GM21381 (cell line): Measurements from ENCODE around the gene PTPN4.
"Not testable (repeated sequence)": the region's sequence is repeated elsewhere in the genome, so short reads cannot be mapped to it uniquely, and the experiment has no call there.

Experiments used
- ATAC-seq: cut with Tn5 transposase; IDR thresholded peaks from one replicate; pipeline ENCODE4 v1.9.1; 2021; ENCODE audit warnings: mild to moderate bottlenecking, moderate library complexity; ENCODE audit not compliant: unreplicated experiment

Gene PTPN4

DNA sequence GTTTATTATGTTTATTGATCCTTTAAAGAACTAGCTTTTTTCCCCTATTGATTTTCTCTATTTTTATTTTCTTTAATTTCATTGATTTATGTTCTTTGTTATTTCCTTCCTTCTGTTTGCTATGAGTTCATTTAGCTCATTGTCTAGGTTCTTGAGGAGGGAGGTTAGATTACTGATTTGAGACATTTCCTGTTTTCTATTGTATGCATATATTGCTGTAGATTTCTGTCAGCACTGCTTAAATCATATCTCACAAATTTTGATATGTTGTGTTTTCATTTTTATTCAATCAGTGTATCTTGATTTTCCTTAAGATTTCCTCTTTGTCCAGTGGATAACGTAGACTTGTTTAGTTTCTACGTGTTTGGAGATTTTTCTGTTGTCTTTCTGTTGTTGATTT, 43.4 kb downstream of the PTPN4 start:
- ATAC-seq, result no peak

DNA sequence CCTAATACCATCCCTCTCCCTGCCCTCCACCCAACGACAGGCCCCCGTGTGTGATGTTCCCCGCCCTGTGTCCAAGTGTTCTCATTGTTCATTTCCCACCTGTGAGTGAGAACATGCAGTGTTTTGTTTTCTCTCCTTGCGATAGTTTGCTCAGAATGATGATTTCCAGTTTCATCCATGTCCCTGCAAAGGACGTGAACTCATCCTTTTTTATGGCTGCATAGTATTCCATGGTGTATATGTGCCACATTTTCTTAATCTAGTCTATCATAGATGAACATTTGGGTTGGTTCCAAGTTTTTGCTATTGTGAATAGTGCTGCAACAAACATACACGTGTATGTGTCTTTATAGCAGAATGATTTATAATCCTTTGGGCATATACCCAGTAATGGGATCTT, 44.7 kb downstream of the PTPN4 start:
- ATAC-seq, result not testable (repeated sequence)

DNA sequence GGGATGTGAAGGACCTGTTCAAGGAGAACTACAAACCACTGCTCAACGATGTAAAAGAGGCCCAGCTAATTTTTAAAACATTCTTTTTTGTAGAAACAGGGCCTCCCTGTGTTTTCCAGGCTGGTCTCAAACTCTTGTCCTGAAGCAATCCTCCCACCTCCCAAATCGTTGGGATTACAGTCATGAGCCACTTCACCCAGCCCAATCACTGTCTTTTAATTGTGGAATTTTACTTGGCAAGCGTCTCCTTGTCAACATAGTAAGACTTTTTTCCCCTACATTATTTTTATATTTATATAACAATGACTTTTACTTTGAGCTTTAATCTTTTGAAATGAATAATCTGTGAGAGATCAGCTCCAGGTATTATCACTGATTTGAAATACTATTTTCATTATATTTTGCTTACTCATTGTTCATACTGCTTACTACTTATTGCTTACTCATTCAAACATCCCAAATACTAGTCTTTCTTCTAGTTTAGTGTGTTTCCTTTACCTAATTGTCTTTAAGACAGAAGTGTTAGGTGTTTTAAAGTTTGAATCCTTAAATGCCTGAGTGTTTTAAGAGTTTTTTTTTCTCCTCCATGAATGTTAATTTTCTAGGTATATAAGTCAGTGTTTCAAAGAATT, 48.9 kb downstream of the PTPN4 start:
- no peak for ATAC-seq

DNA sequence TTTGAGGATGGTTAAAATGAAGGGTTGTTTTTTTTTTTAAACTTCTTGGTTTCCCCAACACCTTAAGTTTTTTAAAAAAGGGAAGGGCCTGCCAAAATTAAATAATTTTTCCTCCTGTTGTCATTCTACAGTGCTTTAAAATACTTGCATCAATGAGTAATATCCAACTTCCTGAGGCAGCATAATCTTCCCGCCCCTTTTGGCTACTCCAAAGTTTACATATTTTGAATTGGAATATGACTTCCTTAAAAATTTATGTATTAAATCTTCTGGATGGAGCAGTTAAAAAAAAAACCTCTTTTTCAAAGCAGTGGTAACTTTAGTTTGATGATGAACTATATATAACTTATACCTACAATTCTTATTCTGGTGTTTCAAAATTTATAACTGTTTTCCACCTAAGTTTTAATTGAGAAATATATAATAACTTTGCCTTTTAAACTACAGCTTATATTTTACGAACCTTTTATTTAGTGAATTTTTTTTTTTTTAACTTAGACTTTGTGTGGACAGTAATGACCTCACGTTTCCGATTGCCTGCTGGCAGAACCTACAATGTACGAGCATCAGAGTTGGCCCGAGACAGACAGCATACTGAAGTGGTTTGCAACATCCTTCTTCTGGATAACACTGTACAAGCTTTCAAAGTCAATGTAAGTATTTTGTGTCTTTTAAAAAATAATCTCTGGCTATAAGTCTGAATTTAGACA, 49.8 kb downstream of the PTPN4 start:
- no peak for ATAC-seq

DNA sequence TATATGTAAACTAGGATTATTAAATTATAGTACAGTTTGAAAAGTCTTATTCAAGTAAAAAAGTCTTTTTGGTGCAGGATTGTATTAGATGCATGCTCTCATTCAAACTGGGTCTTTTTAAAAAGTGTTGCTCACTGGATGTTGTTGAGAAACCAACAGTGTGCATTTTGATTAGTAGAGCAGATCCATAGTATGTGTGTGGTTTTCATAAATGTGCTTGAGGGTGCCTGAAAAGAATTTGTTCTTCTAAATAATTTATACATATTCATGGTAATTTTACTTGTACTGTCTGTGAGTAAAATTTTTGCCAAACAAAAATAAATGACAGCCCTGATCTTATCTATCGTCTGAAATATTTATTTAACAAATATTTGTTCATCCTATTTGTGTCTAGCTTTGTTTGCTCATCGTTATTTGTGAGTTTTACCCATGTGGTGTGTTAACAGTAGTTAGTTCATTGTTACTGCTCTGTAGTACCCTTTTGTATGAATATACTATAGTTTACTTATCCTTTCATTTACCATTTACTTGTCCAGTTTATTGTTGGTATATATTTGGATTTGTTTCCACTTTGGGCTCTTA, 50.4 kb downstream of the PTPN4 start:
- ATAC-seq, result no peak

DNA sequence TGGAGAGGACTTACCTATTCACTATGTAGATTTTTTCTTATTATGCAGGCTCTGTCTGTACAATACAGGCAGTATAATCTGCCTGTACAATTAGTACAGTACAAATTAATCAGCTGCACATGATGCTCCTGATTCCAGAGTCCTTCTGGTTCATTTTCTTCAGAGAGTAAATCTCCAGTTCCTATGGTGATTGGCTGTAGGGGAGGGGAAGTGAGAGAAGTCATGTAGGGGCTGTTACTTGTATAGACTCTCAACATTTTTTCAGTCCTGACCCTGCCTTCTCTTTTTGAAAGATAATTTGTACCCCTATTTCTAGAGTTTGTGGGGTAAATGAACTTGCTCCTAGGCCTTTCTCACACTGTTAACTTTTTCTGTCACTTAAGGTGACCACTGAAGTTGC, 54.5 kb downstream of the PTPN4 start:
- ATAC-seq, result no peak

DNA sequence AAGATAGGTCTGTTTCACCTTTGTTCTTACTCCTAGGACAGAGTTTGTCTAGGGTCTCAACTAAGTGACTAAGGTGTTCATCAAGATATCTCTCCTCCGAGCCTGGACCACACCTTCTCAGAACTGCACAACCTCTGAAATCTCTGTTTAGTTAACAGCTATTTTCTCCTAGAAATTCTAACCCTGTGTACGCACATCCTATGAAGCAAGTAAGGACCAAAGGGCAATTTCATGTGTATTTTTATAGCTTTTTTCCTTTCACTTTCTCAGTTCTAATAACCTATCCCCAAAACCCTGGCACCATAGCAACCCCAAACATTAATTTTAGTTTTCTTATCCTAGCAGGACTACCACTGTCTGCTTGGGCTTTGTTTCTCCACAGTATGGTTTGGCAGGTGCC, 59.1 kb downstream of the PTPN4 start:
- ATAC-seq, result no peak

DNA sequence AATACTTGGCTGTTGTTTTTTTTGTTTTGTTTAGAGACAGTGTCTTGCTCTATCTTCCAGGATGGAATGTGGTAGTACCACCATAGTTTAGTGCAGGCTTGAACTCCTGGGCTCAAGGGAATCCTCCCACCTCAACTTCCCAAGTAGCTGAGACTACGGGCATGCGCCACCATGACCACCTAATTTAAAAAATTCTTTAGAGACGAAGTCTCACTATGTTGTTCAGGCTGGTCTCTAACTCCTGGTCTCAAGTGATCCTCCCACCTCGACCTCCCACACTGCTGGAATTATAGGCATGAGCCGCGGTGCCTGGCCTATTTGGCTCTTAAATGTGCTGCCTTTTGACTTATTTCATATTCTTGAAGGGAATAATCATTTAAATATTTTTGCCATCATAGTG, 60.1 kb downstream of the PTPN4 start:
- ATAC-seq, result no peak

DNA sequence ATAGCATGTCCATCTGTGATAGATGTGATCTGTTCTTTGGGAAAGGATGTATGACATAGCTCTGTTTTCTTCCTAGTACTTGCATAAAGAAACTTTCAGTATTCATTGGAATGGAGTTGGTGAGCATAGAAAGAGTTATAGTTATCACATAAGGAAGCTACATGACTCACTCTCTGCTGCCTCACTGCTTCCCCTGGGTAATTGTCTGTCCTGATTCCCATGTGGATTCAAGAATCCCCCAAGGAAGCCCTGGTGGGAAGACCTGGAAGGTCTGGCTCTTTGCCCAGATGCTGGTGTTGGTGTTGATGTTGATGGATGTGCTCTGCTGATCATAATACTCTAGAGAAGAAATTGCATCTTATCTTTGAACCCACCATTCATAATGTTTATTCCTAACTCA, 60.6 kb downstream of the PTPN4 start:
- no peak for ATAC-seq

DNA sequence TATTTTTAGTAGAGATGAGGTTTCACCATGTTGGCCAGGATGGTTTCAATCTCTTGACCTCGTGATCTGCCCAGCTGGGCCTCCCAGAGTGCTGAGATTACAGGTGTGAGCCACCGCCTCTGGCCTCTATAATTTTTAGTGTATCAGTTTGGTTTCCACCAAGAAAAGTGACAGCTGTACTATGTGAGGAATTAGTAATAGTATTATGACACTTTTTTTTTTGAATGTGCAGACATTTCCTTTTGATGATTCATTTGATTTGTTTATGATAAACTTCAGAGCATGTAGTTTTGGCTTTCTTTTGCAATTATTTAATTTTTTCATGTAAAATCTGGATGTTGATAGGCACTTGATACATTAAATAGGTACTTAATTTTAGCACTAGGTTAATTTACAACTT, 61.5 kb downstream of the PTPN4 start:
- no peak for ATAC-seq

DNA sequence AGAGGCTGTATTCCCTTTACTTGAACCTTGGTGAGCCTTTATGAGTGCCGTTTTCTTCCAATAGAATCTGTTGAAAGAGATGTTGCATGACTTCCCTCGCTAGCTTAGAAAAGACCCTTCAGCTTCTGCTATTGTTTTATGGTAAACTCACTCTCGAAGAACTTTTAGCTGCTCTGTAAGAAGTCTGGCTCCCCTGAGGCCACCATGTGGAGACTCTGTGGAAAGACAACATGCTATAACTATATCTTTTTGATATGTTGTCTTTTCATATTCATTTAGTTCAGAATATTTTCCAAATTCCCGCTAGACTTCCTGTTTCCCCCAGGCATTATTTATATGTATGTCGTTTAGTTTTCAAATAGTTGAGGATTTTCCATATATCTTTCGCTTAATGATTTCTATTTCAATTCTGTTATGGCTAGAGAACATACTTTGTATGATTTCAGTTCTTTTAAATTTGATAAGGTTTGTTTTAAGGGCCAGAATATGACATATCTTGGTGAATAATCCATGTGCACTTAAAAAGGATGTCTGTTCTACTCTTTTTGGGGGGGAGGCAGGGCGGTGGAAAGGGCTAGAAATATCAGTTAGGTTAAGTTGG, 64.1 kb downstream of the PTPN4 start:
- ATAC-seq, result no peak

DNA sequence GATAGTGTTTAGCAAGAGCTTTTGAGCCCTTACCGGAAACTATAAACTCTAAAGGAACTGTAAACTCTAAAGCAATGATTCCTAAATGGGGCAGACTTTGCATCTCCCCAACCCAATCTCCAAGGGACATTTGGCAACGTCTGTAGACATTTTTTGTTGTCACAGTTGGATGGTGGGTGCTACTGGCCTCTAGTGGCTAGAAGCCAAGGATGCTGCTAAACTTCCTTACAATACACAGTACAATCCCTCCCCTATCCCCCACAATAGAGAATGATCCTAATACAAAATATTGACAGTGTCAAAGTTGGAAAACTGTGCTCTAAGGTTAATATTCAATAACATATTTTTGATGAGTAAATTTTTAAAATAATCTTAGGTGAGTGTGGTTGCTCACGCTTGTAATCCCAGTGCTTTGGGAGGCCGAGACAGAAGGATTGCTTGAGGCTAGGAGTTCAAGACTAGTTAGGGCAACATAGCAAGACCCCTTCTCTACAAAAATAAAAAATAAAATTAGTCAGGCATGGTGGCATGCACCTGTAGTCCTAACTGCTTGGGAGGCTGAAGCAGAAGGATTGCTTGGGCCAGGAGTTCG, 66.7 kb downstream of the PTPN4 start:
- ATAC-seq, result no peak

DNA sequence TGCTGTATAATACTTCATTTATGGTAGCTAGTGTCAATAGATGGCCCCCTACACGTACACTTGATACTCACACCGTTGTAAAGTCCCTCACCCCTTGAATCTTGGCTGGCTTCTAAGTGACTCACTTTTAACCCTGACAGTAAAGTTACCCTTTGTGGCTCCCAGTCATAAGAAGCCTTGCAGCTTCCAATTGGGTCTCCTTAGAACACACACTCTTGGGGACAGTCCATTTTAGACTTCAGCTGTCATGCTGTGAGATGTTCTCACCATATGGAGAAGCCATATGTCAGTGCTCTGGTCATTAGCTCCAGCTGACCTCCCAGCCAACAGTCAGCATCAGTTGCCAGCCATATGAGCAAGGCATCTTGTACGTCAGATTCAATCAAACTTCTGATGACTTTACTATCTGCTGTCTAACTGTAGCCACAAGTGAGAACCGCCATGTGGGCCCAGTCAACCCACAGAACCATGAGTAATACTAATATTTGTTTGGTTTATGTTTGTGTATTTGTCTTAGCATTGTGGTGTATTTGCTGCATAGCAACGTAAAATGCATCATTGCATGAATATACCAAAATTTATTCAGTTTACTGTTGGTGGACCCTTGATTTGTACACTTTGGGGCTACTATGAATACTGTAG, 68.3 kb downstream of the PTPN4 start:
- no peak for ATAC-seq

DNA sequence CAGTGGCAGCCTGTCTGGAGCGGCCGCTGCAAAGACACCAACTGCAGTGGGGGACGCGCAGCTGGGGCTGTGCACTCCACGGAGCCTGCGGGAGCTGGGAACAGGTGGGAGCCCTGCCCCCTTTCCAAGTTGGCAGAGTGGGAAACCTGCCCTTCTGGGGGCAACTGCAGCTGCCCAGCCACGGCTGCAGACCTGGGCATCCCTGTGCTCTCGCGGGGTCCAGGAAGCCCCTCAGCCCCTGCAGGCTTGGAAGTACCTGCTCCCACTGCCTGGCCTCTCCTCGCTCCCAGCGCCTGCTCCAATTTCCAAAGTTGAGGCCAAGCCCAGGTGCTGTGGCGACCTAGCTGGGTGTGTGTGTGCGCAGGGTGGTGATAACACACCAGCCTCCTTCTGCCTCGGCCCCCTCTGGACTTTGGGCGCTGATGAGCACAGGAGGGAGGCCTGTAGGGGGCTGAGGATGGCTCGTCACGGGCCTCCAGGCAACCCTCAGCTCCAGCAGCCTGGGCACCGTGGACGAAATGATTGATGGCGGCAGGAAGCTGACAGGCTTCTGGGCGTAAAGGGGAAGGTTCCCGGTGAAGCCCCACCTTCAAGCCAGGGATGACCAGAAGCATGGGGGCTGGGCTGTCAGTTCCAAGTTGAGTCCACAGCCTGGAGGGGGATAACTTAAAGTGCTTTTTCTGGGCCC, 76.9 kb downstream of the PTPN4 start:
- ATAC-seq, result no peak

DNA sequence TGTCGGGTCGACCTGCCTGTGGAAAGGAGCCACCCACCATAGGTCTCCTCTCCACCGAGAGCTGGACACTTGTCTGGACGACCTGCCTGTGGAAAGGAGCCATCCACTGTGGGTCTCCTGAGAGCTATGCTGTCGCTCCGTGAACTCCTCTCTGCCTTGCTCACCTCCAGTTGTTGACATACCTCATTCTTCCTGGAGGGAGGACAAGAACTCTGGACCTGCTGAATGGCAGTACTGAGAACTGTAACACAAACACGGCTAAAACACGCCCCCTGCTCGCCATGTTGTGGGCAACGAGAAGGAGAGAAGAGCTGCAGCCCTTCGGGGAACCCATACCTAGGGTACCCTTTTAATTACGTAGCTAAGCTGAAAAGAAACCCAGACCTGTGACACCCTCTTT, 77.6 kb downstream of the PTPN4 start:
- no peak for ATAC-seq

DNA sequence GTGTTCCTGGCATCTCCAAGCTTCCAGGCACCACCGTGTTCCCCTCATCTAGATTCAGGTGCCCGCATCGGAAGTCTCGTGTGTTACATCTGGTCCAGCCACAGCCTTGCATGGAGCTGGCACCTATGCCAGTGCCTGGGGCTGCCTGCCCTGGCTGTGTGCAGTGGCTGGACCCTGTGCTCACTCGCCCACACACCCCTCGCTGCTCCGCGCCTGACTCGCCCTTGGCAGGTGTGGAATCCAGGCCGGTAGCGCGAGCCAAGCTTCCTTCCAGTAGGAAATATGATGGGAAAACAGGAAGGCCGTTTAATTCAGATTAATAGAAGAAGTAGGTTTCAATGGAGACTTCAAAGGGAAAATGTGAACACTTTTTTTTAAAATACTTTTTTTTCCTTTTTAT, 78.0 kb downstream of the PTPN4 start:
- no peak for ATAC-seq

DNA sequence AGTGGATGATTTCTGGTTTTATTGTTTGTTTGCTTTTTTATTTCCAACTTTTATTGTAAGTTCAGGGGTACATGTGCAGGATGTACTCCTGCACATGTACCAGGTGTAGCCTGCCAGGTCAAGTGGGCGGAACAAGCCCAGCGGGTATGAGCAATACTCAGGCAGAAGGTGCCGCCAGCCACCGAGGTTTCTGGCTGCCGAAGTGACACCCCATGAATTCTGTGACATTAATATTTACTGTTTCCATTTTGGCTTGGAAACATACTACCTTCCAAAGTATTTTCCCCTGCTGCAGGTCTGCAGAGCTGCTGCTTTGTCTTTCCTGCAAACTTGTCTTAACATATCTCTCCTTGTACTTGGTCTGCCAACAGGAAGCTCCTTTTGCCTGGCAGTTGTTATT, 78.5 kb downstream of the PTPN4 start:
- no peak for ATAC-seq

DNA sequence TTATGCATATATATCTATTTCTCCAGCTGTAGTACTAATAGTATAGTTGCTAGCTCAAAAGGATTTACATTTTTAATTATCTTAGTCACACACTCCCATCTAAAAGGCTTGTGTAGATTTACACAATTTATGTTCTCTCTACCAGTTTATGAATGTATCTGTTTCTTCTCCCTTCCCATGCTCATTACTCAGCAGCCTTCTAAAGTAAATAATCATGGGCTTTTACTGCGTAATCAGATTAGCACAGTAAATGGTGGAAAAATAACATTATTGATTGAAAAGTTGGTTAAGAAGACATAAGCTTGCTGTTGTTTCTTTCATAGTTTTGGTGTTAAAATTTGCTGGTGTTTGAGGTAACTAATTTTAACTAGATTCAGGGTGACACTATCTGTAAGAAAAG, 81.8 kb downstream of the PTPN4 start:
- no peak for ATAC-seq

DNA sequence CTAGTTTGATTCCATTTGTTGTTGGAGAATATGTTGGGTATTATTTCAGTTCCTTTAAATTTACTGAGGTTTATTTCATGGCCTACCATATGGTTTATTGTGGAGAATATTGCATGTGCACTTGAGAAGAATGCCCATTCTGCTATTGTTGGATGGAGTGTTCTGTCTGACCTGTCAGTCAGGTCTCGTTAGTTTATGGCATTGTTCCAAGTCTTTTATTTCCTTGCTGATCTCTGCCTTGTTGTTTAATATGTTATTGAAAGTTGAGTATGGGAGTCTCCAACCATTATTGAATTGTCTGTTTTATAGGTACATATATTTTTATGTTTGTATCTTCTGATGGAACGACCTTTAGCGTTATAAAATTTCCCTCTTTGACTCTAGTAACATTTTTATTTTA, 86.3 kb downstream of the PTPN4 start:
- ATAC-seq, result no peak

DNA sequence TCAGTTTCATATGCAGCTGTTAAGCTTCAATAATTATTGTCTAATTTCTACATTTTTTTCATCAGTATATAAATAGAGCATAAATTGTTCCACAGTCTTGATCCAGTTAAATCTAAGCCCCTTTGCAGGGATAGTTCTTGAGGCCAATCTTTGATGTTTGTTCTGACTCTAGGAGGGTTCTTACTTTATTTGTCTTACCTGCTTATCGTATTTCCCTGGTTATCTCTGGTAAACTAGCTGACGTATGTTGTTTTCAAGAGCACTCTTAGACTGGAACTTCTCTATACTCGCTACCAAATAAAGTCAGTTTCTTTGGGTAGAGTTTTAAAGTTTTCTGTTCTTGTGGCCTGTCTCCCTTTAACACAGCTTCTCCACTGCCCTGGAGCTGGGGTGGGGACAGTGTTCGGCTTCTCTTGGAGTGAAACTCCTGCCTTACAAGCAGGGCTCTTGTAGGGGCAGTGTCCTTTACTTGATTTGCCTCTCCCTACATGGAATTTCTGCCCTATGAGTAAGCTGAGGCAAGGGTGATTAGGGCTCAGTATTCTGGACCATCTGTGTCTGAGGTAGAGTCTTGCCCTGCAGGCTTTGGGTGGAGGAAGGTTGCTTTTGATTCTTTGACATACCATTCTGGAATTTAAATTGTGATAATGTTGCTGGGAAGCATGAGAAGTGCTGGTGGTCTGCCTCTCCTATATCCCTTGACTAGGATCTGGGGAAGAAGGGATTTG, 90.3 kb downstream of the PTPN4 start:
- ATAC-seq, result no peak
